HCT116 (cell line): ENCODE results near the gene NEB. TPM values are rescaled to one million over a fixed set of nuclear protein-coding genes. Genes with fewer than 3 reads are reported as not detected.

Source experiments
- ATAC-seq: fragments of 200-7000 bp; cut with Tn5 transposase; 2 replicates; pipeline ENCODE4 v1.9.1; 2020; ENCODE audit warnings: mild to moderate bottlenecking, moderate library complexity
- BruUV-seq: library from RNA; stranded (reverse); fragments of 400-500 nt; replicated peaks from 2 replicates; lab custom pipeline; 2021; lab: Mats Ljungman, UMichigan
- CTCF ChIA-PET: fragments of 300-600 bp; sonication (Branson Sonifier 250); formaldehyde crosslinking; loops from one replicate; lab custom pipeline; 2021; ENCODE audit warnings: antibody characterized with exemption; lab: Charles Lee
- POLR2A ChIA-PET: fragments of 300-600, 350-600 bp; sonication (Branson Sonifier 250); formaldehyde crosslinking; loops from one replicate; lab custom pipeline; 2021; ENCODE audit warnings: antibody characterized with exemption; lab: Charles Lee
- RAD21 ChIA-PET, 2 experiments: fragments of 300-600 bp; sonication (Branson Sonifier 250); formaldehyde crosslinking; loops; one replicate each; lab custom pipeline; 2023; ENCODE audit warnings: low total read pairs in 2 of 2; ENCODE audit not compliant: uncharacterized antibody in 2 of 2, unreplicated experiment in 2 of 2, low non-redundant PET in 1 of 2; lab: Charles Lee
- DNase-seq: peaks from one replicate; pipeline ENCODE4 v3.0.0-alpha.2; 2010; ENCODE audit warnings: low read depth, low spot score
- H2AFZ ChIP-seq: fragments of 200-600 bp; shearing (Covaris generic), sonication (generic); 2 replicates; pipeline ENCODE4 v1.6.1; 2017; ENCODE audit warnings: low read depth, mixed run types, mixed read lengths, antibody characterized with exemption, low read length; ENCODE audit not compliant: poor library complexity, severe bottlenecking
- H3K27ac ChIP-seq: 2 replicates; pipeline ENCODE4 v1.5.1; 2012; ENCODE audit warnings: low read depth, low read length
- H3K27me3 ChIP-seq: fragments of 200-600 bp; sonication (generic); 2 replicates; pipeline ENCODE4 v1.6.1; 2016; ENCODE audit warnings: mixed run types, low read length, mixed read lengths; ENCODE audit not compliant: insufficient read depth
- H3K36me3 ChIP-seq, 2 experiments: fragments of 200-500 bp in 1 of 2; fragments of 200-600 bp in 1 of 2; sonication (Bioruptor generic) in 1 of 2; sonication (generic) in 1 of 2; 2 replicates each; pipeline versions ENCODE4 v1.5.1 to v1.6.1; 2014 to 2016; ENCODE audit warnings: low read length in 2 of 2, inconsistent platforms in 1 of 2, mixed read lengths in 1 of 2, mixed run types in 1 of 2; ENCODE audit not compliant: insufficient read depth in 2 of 2, control insufficient read depth in 1 of 2
- H3K4me1 ChIP-seq, 2 experiments: fragments of 200-600 bp in 1 of 2; sonication (generic) in 1 of 2; 2 replicates each; pipeline versions ENCODE4 v1.5.1 to v1.6.1; 2012 to 2017; ENCODE audit warnings: low read length in 2 of 2, inconsistent platforms in 1 of 2, mild to moderate bottlenecking in 1 of 2, mixed read lengths in 1 of 2, mixed run types in 1 of 2, moderate library complexity in 1 of 2; ENCODE audit not compliant: insufficient read depth in 2 of 2, control insufficient read depth in 1 of 2
- H3K4me2 ChIP-seq: fragments of 200-600 bp; sonication (generic); 2 replicates; pipeline ENCODE4 v1.6.1; 2017; ENCODE audit warnings: mixed run types, low read length, mixed read lengths
- H3K4me3 ChIP-seq, 2 experiments: fragments of 200-600 bp in 1 of 2; sonication (generic) in 1 of 2; replicated peaks in 1 of 2; 2 replicates each; pipeline ENCODE4 v1.5.1; 2011 to 2016; ENCODE audit warnings: low read length in 2 of 2, control low read depth in 1 of 2, low read depth in 1 of 2, mild to moderate bottlenecking in 1 of 2, mixed read lengths in 1 of 2, mixed run types in 1 of 2
- H3K79me2 ChIP-seq: fragments of 200-600 bp; sonication (generic); 2 replicates; pipeline ENCODE4 v1.6.1; 2017; ENCODE audit warnings: mild to moderate bottlenecking, mixed run types, low read length, moderate library complexity, mixed read lengths; ENCODE audit not compliant: insufficient read depth
- H3K9ac ChIP-seq: fragments of 200-600 bp; sonication (generic); 2 replicates; pipeline ENCODE4 v1.6.1; 2016; ENCODE audit warnings: low read length, mixed read lengths
- H3K9me2 ChIP-seq: fragments of 200-600 bp; sonication (generic), shearing (Covaris generic); 2 replicates; pipeline ENCODE4 v1.6.1; 2017; ENCODE audit warnings: mixed run types, mild to moderate bottlenecking, moderate library complexity; ENCODE audit not compliant: insufficient read depth
- H3K9me3 ChIP-seq, 2 experiments: fragments of 200-500 bp in 1 of 2; fragments of 200-600 bp in 1 of 2; sonication (Bioruptor generic) in 1 of 2; sonication (generic) in 1 of 2; 2 replicates each; pipeline ENCODE4 v1.6.1; 2014 to 2017; ENCODE audit warnings: low read length in 2 of 2, mixed read lengths in 2 of 2, inconsistent platforms in 1 of 2, low read depth in 1 of 2, mild to moderate bottlenecking in 1 of 2, mixed run types in 1 of 2, moderate library complexity in 1 of 2; ENCODE audit not compliant: control insufficient read depth in 1 of 2, insufficient read depth in 1 of 2
- H4K20me1 ChIP-seq: fragments of 200-600 bp; sonication (generic), shearing (Covaris generic); 2 replicates; pipeline ENCODE4 v1.6.1; 2017; ENCODE audit warnings: mixed run types, mild to moderate bottlenecking, moderate library complexity; ENCODE audit not compliant: insufficient read depth
- ATF3 ChIP-seq: IDR thresholded peaks from 2 replicates; pipeline ENCODE4 v1.6.1; 2012
- CBX3 ChIP-seq: IDR thresholded peaks from 2 replicates; pipeline ENCODE4 v1.6.1; 2012; ENCODE audit warnings: low read depth
- CEBPB ChIP-seq: IDR thresholded peaks from 2 replicates; pipeline ENCODE4 v1.6.1; 2012; ENCODE audit warnings: low read depth
- EZH2 ChIP-seq: fragments of 200-600 bp; sonication (generic); IDR thresholded peaks from 2 replicates; pipeline ENCODE4 v1.6.1; 2017; ENCODE audit warnings: antibody characterized with exemption, mixed run types
- EZH2phosphoT487 ChIP-seq: fragments of 200-600 bp; IDR thresholded peaks from 2 replicates; pipeline ENCODE4 v1.6.1; 2018; ENCODE audit warnings: antibody characterized with exemption, borderline replicate concordance
- JUND ChIP-seq: IDR thresholded peaks from 2 replicates; pipeline ENCODE4 v1.6.1; 2012
- POLR2A ChIP-seq: IDR thresholded peaks from 2 replicates; pipeline ENCODE4 v1.7.0; 2011; ENCODE audit warnings: borderline replicate concordance; ENCODE audit not compliant: insufficient read depth, insufficient read length; ENCODE audit errors: extremely low read depth
- POLR2AphosphoS5 ChIP-seq: IDR thresholded peaks from 2 replicates; pipeline ENCODE4 v1.6.1; 2011; ENCODE audit warnings: mild to moderate bottlenecking, low read depth, low read length, moderate library complexity
- RAD21 ChIP-seq: IDR thresholded peaks from 2 replicates; pipeline ENCODE4 v1.6.1; 2012; ENCODE audit warnings: low read depth, mild to moderate bottlenecking
- SP1 ChIP-seq: IDR thresholded peaks from 2 replicates; pipeline ENCODE4 v1.6.1; 2012; ENCODE audit warnings: low read depth
- SRF ChIP-seq: IDR thresholded peaks from 2 replicates; pipeline ENCODE4 v1.6.1; 2012; ENCODE audit warnings: low read depth
- TCF7L2 ChIP-seq: IDR thresholded peaks from 2 replicates; pipeline ENCODE4 v1.7.0; 2011; ENCODE audit warnings: borderline replicate concordance, inconsistent platforms; ENCODE audit not compliant: insufficient read depth, insufficient read length; ENCODE audit errors: extremely low read depth
- YY1 ChIP-seq: IDR thresholded peaks from 2 replicates; pipeline ENCODE4 v1.6.1; 2011; ENCODE audit warnings: low read length, low read depth, moderate library complexity, mild to moderate bottlenecking; ENCODE audit not compliant: insufficient replicate concordance; ENCODE audit errors: extremely low read depth
- ZBTB33 ChIP-seq: IDR thresholded peaks from 2 replicates; pipeline ENCODE4 v1.6.1; 2011; ENCODE audit warnings: mild to moderate bottlenecking, low read length, moderate library complexity; ENCODE audit not compliant: insufficient replicate concordance; ENCODE audit errors: extremely low read depth
- ZFX ChIP-seq: fragments of 450-650 bp; IDR thresholded peaks from 2 replicates; pipeline ENCODE4 v1.6.1; 2017
- ZNF274 ChIP-seq: fragments of 200-500 bp; sonication (Bioruptor generic); IDR thresholded peaks from 2 replicates; pipeline ENCODE4 v1.6.1; 2014; ENCODE audit warnings: mild to moderate bottlenecking, low read depth, low read length, inconsistent platforms
- intact Hi-C: fragments of 100-400 bp; cut with micrococcal nuclease; formaldehyde crosslinking; loops from 2 replicates; pipeline ENCODE4 v1.10.0; 2022
- total RNA-seq: library from RNA; stranded (reverse); gene quantifications from one replicate; pipeline ENCODE4 v1.2.1, GENCODE V29; 2021; ENCODE audit not compliant: unreplicated experiment
- TF ChIP-seq, protein P1 (sequence below): IDR thresholded peaks from 2 replicates; pipeline ENCODE4 v1.6.1; 2012; ENCODE audit warnings: low read depth
- TF ChIP-seq, protein P2 (sequence below): IDR thresholded peaks from 2 replicates; pipeline ENCODE4 v1.6.1; 2012

NEB gene
- total RNA-seq, 1 experiment from 2014 or later: 0.34 TPM

GRCh38 chr2:151490276-151490675 is 244.0 kb downstream of the NEB start:
- ChIA-PET RAD21 (no interaction called here), POLR2A (no interaction called here), CTCF (interaction anchor here (1.1 kb wide), 1 partner anchor 53 kb away, joined by 3 read pairs; no protein-coding TSS in a partner anchor)
- no TSS peak for BruUV-seq
- Histone ChIP-seq H2AFZ (no peak overlapping the region), H3K9ac (no peak overlapping the region), H4K20me1 (no peaks in the 10 kb centered on the region), H3K4me3 (no peak overlapping the region), H3K4me2 (no peak overlapping the region), H3K9me2 (no peaks in the 10 kb centered on the region), H3K36me3 (no peaks in the 10 kb centered on the region; a peak in 2 of 4 replicates), H3K4me1 (no peaks in the 10 kb centered on the region), H3K27ac (no peak overlapping the region), H3K79me2 (no peaks in the 10 kb centered on the region), H3K9me3 (no peaks in the 10 kb centered on the region), H3K27me3 (no peaks in the 10 kb centered on the region)
- TF ChIP-seq JUND (no peak), POLR2AphosphoS5 (no peak), ATF3 (no peak), CEBPB (no peak), EZH2phosphoT487 (no peak), POLR2A (no peak), EZH2 (no peak), SRF (no peak), CBX3 (no peak), ZFX (no peak), ZNF274 (no peak), ZBTB33 (no peak), RAD21 (no peak), SP1 (no peak), YY1 (no peak), TCF7L2 (no peak)
- TF ChIP-seq, protein P1, sequence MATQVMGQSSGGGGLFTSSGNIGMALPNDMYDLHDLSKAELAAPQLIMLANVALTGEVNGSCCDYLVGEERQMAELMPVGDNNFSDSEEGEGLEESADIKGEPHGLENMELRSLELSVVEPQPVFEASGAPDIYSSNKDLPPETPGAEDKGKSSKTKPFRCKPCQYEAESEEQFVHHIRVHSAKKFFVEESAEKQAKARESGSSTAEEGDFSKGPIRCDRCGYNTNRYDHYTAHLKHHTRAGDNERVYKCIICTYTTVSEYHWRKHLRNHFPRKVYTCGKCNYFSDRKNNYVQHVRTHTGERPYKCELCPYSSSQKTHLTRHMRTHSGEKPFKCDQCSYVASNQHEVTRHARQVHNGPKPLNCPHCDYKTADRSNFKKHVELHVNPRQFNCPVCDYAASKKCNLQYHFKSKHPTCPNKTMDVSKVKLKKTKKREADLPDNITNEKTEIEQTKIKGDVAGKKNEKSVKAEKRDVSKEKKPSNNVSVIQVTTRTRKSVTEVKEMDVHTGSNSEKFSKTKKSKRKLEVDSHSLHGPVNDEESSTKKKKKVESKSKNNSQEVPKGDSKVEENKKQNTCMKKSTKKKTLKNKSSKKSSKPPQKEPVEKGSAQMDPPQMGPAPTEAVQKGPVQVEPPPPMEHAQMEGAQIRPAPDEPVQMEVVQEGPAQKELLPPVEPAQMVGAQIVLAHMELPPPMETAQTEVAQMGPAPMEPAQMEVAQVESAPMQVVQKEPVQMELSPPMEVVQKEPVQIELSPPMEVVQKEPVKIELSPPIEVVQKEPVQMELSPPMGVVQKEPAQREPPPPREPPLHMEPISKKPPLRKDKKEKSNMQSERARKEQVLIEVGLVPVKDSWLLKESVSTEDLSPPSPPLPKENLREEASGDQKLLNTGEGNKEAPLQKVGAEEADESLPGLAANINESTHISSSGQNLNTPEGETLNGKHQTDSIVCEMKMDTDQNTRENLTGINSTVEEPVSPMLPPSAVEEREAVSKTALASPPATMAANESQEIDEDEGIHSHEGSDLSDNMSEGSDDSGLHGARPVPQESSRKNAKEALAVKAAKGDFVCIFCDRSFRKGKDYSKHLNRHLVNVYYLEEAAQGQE: no peak
- TF ChIP-seq, protein P2, sequence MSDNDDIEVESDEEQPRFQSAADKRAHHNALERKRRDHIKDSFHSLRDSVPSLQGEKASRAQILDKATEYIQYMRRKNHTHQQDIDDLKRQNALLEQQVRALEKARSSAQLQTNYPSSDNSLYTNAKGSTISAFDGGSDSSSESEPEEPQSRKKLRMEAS: no peak
- DNase-seq (no peak), ATAC-seq (no peak)
- intact Hi-C loops: no loop called here
